CD14-positive monocyte (primary cell): ENCODE measurements around the gene IQGAP2. TPM values are rescaled to one million over a fixed set of nuclear protein-coding genes. Genes with fewer than 3 reads are reported as not detected.
A peak's percentile ranks its signal among the peaks of the same experiment; 100 is the strongest.

Source experiments
- DNase-seq, 3 donors: peaks; one replicate each; pipeline ENCODE4 v3.0.0-alpha.2; 2011 to 2022
- H2AFZ ChIP-seq: 2 replicates; pipeline ENCODE4 v1.6.0; 2012; ENCODE audit warnings: mild to moderate bottlenecking, low read depth, low read length, inconsistent platforms; ENCODE audit not compliant: insufficient read depth, poor library complexity, severe bottlenecking
- H3K27ac ChIP-seq, 2 donors: 1 replicate in 1 of 2; 2 replicates in 1 of 2; pipeline ENCODE4 v1.5.1; 2012 to 2013; ENCODE audit warnings: low read length in 2 of 2, control low read depth in 1 of 2, inconsistent platforms in 1 of 2, low read depth in 1 of 2, mild to moderate bottlenecking in 1 of 2
- H3K27me3 ChIP-seq, 2 donors: one replicate each; pipeline versions ENCODE4 v1.6.0 to v1.6.1; 2011 to 2013; ENCODE audit warnings: low read length in 2 of 2; ENCODE audit not compliant: control insufficient read depth in 2 of 2, insufficient read depth in 2 of 2
- H3K36me3 ChIP-seq, 2 donors: replicated peaks in 1 of 2; 1 replicate in 1 of 2; 2 replicates in 1 of 2; pipeline versions ENCODE4 v1.5.1 to v1.6.1; 2012 to 2013; ENCODE audit warnings: low read length in 2 of 2, control low read depth in 1 of 2, inconsistent platforms in 1 of 2, mild to moderate bottlenecking in 1 of 2; ENCODE audit not compliant: insufficient read depth in 2 of 2, control insufficient read depth in 1 of 2
- H3K4me1 ChIP-seq, 2 donors: 1 replicate in 1 of 2; 2 replicates in 1 of 2; pipeline versions ENCODE4 v1.5.1 to v1.6.1; 2012 to 2013; ENCODE audit warnings: low read length in 2 of 2, control low read depth in 1 of 2, inconsistent platforms in 1 of 2, mild to moderate bottlenecking in 1 of 2, moderate library complexity in 1 of 2; ENCODE audit not compliant: insufficient read depth in 2 of 2, control insufficient read depth in 1 of 2
- H3K4me2 ChIP-seq: replicated peaks from 2 replicates; pipeline ENCODE3; 2012; ENCODE audit warnings: low read length, moderate library complexity, mild to moderate bottlenecking; ENCODE audit not compliant: poor library complexity, severe bottlenecking; ENCODE audit errors: extremely low read depth
- H3K4me3 ChIP-seq, 3 experiments: fragments of 200-600 bp in 1 of 3; sonication (generic) in 1 of 3; replicated peaks in 1 of 3; 1 replicate in 2 of 3; 2 replicates in 1 of 3; pipeline ENCODE4 v1.5.1; 2011 to 2013; ENCODE audit warnings: low read length in 3 of 3, mild to moderate bottlenecking in 3 of 3, control low read depth in 2 of 3, low read depth in 2 of 3, inconsistent platforms in 1 of 3, moderate library complexity in 1 of 3
- H3K79me2 ChIP-seq: 2 replicates; pipeline ENCODE4 v1.6.0; 2012; ENCODE audit warnings: mild to moderate bottlenecking, control low read depth, inconsistent platforms, low read length, moderate library complexity; ENCODE audit not compliant: insufficient read depth
- H3K9ac ChIP-seq: 2 replicates; pipeline ENCODE4 v1.6.0; 2017; ENCODE audit warnings: low read length, mild to moderate bottlenecking; ENCODE audit not compliant: insufficient read depth, poor library complexity, severe bottlenecking
- H3K9me3 ChIP-seq, 2 donors: replicated peaks in 1 of 2; 1 replicate in 1 of 2; 2 replicates in 1 of 2; pipeline versions ENCODE4 v1.5.1 to v1.6.1; 2012 to 2013; ENCODE audit warnings: low read length in 2 of 2, control low read depth in 1 of 2; ENCODE audit not compliant: control insufficient read depth in 1 of 2, insufficient read depth in 1 of 2
- H4K20me1 ChIP-seq: 2 replicates; pipeline ENCODE4 v1.6.0; 2012; ENCODE audit warnings: mild to moderate bottlenecking, low read length, control low read depth, moderate library complexity; ENCODE audit not compliant: insufficient read depth
- H3K27ac Mint-ChIP-seq, 7 donors: one replicate each; pipeline ENCODE4 v1.8.0; 2020; ENCODE audit warnings: mild to moderate bottlenecking in 7 of 7, mixed read lengths in 7 of 7, moderate library complexity in 6 of 7, inconsistent platforms in 2 of 7
- H3K27me3 Mint-ChIP-seq, 3 donors: one replicate each; pipeline ENCODE4 v1.8.0; 2021 to 2022; ENCODE audit warnings: low read depth in 3 of 3, mild to moderate bottlenecking in 3 of 3, mixed read lengths in 3 of 3, moderate library complexity in 3 of 3, inconsistent platforms in 1 of 3
- H3K36me3 Mint-ChIP-seq, 2 donors: one replicate each; pipeline ENCODE4 v1.8.0; 2020; ENCODE audit warnings: mixed read lengths in 2 of 2, inconsistent platforms in 1 of 2, mild to moderate bottlenecking in 1 of 2
- H3K4me1 Mint-ChIP-seq: one replicate; pipeline ENCODE4 v1.8.0; 2020; ENCODE audit warnings: mild to moderate bottlenecking, mixed read lengths
- H3K4me3 Mint-ChIP-seq, 2 donors: one replicate each; pipeline ENCODE4 v1.8.0; 2020; ENCODE audit warnings: mild to moderate bottlenecking in 2 of 2, mixed read lengths in 2 of 2, moderate library complexity in 1 of 2
- H3K9me3 Mint-ChIP-seq, 7 donors: one replicate each; pipeline ENCODE4 v1.8.0; 2020 to 2022; ENCODE audit warnings: mixed read lengths in 7 of 7, mild to moderate bottlenecking in 6 of 7, moderate library complexity in 6 of 7, inconsistent platforms in 2 of 7
- CTCF ChIP-seq: fragments of 200-600 bp; IDR thresholded peaks from one replicate; pipeline ENCODE4 v1.8.0; 2022; ENCODE audit warnings: antibody characterized with exemption, mild to moderate bottlenecking
- WGBS: methylation state at CpG from one replicate; pipeline ENCODE4 v1.1.5; 2013; ENCODE audit warnings: missing lambda C conversion rate; ENCODE audit not compliant: insufficient coverage; 5-methylcytosine and 5-hydroxymethylcytosine counted together
- intact Hi-C, 2 donors: fragments of 100-400 bp; cut with micrococcal nuclease; formaldehyde crosslinking; loops; one replicate each; pipeline versions ENCODE4 v1.15.0 to v1.15.1; 2023
- polyA plus RNA-seq, 3 donors: library from polyadenylated mRNA; depleted of rRNA in 1 of 3; unstranded in 2 of 3; stranded (reverse) in 1 of 3; fragments of 300-500 nt in 2 of 3; fragments of >200 nt in 1 of 3; fragmentation: Illumina TruSeq in 2 of 3; gene quantifications; 1 replicate in 2 of 3; 2 replicates in 1 of 3; pipeline ENCODE4 v1.2.3, GENCODE V29; 2012 to 2021

IQGAP2 gene
- polyA plus RNA-seq, 3 donors: 21.4 to 50.9 (median 35.4) TPM

- H3K4me1 Mint-ChIP-seq: peaks cover 57% of the 10 kb centered on the region
Measured at GRCh38 chr5:76422742-76423141, 19.7 kb downstream of the IQGAP2 start.

GRCh38 chr5:76425146-76425545 is 22.1 kb downstream of the IQGAP2 start:
- Mint-ChIP-seq H3K9me3 (peaks cover 0 to 3% (median 0%) of the 10 kb centered on the region in 7 donors), H3K27me3 (no peaks in the 10 kb centered on the region), H3K4me3 (peak overlapping the region in 1 of 2 donors; percentile 35), H3K27ac (peak overlapping the region in 5 of 7 donors; percentile 33 to 82 (median 63)), H3K4me1 (peaks cover 58% of the 10 kb centered on the region), H3K36me3 (peaks cover 19 to 33% of the 10 kb centered on the region in 2 donors)
- WGBS: 100% methylated on average over 1 of the region's 4 CpGs
- Histone ChIP-seq H2AFZ (no peak overlapping the region), H3K4me2 (peak overlapping the region; percentile 12), H4K20me1 (peaks cover 98% of the 10 kb centered on the region), H3K9me3 (no peaks in the 10 kb centered on the region), H3K4me1 (peaks cover 21 to 34% of the 10 kb centered on the region in 2 donors), H3K27me3 (no peaks in the 10 kb centered on the region), H3K27ac (peak overlapping the region in 1 of 2 donors; percentile 58), H3K4me3 (no peak overlapping the region), H3K36me3 (peaks cover 13 to 23% of the 10 kb centered on the region in 2 donors), H3K9ac (no peak overlapping the region), H3K79me2 (peaks cover 97% of the 10 kb centered on the region)
- intact Hi-C loops: no loop called here
- TF ChIP-seq CTCF: no peak
- no peak for DNase-seq

More at GRCh38 chr5:76422742-76423141, 19.7 kb downstream of the IQGAP2 start:
- no peak for TF ChIP-seq CTCF
- Mint-ChIP-seq H3K36me3 (peaks cover 22 to 28% of the 10 kb centered on the region in 2 donors), H3K4me3 (no peak overlapping the region), H3K9me3 (peaks cover 0 to 2% (median 0%) of the 10 kb centered on the region in 7 donors), H3K27ac (peak overlapping the region in 4 of 7 donors; percentile 28 to 64 (median 46)), H3K27me3 (no peaks in the 10 kb centered on the region)
- 100% methylated on average over 2 of the region's 3 CpGs for WGBS
- Histone ChIP-seq H3K4me2 (no peak overlapping the region), H2AFZ (no peak overlapping the region), H3K36me3 (peaks cover 11 to 29% of the 10 kb centered on the region in 2 donors), H3K27me3 (no peaks in the 10 kb centered on the region), H3K27ac (peak overlapping the region in 1 of 2 donors; percentile 17), H3K79me2 (peaks cover 100% of the 10 kb centered on the region), H4K20me1 (peaks cover 99% of the 10 kb centered on the region), H3K4me1 (peaks cover 21 to 34% of the 10 kb centered on the region in 2 donors), H3K9me3 (no peaks in the 10 kb centered on the region), H3K9ac (no peak overlapping the region), H3K4me3 (no peak overlapping the region)
- intact Hi-C loops: no loop called here
- no peak for DNase-seq
